ENCODE data around the gene HAGHL.

The HAGHL gene

DNA sequence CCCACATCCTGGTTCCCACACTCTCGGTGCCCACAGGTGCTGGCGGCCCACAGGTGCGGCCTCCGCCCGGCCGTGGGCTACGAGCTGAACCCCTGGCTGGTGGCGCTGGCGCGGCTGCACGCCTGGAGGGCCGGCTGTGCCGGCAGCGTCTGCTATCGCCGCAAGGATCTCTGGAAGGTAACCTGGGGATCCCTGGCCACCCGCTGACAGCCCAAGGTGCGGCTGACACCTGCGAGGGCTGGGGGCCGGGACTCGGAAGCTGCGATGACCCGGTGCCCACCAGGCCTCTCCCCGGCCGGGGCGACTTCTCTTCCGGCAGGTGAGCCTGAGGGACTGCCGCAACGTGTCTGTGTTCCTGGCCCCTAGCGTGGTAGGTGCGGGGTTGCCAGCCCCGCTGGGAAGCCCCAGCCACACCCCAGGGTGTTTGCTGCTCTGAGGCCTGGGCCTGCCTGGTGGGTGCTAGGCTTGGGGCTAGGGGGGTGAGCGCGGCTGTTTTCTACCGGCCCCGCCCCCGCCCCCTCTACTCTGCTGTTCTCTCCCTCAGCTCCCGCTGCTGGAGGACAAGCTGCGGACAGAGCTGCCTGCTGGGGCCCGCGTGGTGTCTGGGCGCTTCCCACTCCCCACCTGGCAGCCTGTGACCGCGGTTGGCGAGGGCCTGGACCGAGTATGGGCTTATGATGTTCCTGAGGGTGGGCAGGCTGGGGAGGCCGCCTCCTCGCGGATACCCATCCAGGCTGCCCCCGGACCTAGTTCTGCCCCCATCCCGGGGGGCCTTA, 5.0 kb upstream of the HAGHL start:
- DNase-seq = no peak

DNA sequence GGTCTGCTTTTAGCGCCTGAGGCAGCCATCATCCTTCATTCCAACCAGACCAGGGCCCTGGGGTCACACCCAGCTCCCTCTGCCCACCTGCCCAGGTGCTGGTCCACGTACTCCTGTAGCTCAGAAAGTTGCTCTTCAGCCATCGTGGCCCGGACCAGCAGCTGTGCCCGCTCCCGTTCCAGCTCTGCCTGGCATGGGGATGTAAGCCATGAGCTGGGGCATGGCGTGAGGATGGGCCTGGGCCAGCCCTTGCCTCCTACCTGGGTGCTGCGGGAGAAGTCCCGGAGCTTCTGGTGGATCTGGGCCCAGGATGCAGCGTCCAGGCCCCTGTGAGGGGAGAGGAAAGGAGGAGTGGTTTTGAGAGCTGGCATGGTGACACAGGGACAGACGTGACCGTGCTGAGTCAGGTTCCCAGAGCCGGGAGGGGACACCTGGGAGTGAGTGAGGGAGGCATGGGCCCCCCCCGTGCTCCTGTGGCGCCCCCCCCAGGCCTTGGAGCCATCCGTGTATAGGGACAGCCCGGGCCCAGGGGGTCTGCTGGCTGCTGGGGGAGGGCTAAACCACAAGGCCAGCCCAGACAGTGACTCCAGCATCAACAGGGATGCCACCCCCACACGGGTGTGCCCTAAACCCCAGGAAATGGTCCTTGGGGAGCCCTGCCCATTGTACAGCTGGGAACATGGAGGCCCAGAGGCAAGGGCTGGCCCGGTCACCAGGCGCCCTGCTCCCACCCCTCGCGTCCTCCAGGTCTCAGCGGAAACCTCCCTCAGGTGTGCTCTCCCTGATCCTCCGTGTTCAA, 3.9 kb upstream of the HAGHL start:
- no peak for DNase-seq

DNA sequence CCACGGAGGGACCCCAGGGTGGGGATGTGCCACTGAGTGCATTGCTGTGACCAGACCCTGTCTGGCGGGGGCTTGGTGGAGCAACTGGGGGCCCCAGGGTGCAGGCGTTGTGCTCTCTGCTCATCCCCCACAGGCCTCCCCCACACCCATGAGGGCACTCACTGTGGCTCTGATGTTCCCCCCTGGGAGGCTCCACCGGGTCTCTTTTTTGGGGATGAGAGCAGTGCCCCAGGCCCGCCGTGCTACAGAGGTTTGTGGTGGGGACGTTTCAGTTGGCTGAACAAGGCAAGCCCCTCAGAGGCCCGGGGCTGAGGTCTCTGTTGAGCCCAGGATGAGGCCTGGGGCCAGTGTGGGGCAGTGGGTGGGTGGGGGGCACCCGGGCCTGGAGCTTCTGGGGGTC, 3.2 kb upstream of the HAGHL start:
- no peak for DNase-seq

DNA sequence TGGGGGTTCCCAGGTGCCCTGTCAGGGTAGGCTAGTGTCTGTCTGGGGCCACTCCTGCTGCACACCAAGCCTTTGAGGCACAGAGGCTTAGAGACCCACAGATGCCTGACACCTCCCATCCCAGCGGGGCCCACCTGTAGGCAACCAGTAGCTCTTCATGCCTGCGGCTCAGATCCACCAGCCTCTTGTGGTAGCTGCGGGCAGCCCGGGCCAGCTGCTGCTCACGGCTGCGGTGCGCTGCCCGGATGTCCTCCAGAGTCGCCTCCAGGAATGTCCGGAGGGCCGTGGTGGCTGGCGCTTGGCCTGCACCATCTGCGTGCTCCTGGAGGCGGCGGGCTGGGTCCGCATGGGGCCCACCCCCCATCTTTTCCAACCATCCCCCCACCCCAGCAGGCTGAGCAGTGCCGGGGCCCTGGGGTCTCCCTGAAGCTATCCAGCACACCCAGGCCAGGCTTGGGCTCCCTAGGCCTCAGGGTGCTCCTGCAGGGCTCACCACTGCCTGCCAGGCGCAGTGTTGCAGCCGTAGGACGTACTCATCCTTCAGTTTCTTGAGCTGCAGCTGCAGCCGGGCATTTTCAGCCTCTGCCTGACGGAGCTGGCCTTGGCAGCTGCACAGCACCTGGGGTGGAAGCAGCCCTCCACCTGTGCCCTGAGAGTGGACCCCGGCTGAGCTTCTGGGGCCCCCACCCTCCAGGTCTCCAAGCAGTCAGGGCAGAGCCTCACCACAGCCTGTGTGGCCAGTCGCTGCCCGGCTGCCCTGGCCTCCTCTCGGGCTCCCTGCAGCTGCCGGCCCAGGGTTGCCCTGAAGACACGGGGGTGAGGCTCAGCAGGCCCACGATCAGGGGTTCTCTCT, 2.5 kb upstream of the HAGHL start:
- DNase-seq = no peak

DNA sequence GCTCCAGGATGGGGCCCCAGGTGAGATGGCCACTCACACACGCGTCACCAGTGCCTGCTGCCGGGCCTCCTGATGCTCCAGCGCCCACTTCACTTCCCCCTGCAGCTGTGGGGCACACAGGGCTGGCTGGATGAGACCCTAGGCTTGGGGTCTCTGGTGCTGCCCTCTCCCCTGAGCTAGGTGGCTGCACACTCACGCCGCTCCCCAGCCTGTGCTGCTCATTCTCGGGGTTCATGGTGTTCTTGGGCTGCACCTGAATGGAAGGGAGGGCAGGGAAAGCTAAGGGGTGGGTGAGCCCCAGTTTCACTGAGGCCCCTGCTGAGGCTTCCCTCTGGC, 1.9 kb upstream of the HAGHL start:
- no peak for DNase-seq

DNA sequence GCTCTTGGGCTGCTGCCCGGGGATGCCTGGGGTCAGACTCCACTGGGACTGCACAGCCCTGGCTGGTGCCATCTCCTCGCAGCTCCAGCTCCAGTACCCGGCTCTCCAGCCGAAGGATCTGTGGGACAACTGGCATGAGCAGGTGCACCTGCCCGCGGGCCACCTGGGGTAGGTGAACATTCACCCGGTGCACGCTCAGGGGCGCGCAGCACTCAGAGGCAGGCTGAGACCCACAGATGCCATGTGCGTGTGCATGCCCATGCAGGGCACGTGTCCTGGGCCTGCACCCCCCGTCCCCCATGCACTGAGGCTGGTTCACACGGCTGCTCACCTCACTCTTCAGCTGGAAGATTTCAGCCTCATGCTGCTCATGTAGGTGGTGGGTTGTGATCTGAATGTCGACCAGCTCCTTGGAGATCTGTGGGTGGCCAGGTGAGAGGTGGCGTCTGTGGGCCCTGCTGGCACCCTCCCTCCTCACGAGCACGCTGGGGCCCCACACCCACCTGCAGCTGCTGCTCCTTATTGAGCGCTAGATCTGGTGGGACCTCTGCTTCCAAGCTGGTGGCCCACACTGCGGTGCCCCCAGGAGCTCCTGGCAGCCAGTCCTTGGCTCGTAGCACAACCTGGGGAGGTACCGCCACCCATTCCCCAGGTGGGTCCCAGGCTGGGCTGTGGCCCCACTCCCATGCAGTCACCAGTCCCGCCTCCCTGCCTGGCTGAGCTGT, 1.3 kb upstream of the HAGHL start:
- no peak for DNase-seq

DNA sequence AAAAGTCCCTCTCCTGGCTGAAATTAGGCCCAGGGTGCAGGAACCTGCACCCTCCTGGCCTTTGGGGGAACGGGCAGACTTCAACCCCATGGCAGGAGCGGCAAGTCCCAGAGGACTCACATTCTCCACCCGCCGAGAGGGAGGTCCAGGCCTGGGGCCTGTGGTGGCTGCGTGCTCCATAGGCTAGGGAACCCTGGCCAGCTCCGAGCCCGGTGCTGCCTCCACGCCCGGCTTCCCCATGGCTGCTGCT, 793 bp upstream of the HAGHL start:
- DNase-seq = no peak

DNA sequence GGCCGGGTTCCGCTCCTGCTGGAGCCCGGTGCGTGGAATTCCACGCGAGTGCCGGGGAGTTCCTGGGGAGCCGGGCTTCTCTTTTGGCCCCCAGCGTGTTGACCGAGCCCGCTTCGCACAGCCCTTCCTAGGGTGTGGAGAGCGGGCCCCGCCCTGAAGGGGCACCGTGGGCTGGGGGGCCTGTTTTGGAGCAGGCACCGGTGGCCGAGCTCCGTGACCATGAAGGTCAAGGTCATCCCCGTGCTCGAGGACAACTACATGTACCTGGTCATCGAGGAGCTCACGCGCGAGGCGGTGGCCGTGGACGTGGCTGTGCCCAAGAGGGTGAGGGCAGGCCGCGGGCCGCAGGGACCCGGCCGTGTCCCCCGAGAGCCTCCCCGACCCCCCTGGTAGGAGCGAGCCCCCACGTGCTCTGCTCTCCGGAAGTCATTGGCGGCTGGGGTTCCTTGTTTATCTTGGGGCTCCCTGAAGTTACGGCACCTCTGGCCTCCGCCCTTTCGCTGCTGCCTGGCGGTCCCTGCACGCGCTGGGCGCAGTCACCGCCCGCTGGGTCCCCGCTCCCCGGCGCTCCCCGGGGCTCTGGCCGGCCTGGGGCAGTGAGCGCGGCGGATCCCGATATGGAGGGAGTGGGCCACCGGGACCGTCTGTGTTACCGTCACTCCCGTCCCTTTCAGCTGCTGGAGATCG, 528 bp downstream of the HAGHL start:
- no peak for DNase-seq

DNA sequence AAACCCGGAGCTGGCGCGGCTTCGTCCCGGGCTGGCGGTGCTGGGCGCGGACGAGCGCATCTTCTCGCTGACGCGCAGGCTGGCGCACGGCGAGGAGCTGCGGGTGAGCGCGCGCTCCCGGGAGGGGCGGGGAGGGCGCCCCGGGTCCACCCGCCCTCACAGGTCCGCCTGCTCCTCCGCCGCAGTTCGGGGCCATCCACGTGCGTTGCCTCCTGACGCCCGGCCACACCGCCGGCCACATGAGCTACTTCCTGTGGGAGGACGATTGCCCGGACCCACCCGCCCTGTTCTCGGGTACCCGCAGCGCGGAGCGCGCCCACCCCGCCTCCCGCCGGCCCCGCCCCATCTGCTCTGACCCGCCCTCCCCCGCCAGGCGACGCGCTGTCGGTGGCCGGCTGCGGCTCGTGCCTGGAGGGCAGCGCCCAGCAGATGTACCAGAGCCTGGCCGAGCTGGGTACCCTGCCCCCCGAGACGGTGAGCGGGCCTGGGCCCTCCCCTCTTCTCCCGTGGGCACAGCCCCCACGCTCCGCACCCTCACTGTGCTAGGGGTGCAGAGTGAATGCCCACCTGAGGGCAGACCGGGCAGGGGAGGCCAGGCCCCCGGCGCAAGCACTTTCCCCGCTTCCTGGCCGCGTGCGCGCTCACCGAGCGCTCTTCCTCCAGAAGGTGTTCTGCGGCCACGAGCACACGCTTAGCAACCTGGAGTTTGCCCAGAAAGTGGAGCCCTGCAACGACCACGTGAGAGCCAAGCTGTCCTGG, 1.4 kb downstream of the HAGHL start:
- DNase-seq = peak in 1 of 2 donors; percentile 47

DNA sequence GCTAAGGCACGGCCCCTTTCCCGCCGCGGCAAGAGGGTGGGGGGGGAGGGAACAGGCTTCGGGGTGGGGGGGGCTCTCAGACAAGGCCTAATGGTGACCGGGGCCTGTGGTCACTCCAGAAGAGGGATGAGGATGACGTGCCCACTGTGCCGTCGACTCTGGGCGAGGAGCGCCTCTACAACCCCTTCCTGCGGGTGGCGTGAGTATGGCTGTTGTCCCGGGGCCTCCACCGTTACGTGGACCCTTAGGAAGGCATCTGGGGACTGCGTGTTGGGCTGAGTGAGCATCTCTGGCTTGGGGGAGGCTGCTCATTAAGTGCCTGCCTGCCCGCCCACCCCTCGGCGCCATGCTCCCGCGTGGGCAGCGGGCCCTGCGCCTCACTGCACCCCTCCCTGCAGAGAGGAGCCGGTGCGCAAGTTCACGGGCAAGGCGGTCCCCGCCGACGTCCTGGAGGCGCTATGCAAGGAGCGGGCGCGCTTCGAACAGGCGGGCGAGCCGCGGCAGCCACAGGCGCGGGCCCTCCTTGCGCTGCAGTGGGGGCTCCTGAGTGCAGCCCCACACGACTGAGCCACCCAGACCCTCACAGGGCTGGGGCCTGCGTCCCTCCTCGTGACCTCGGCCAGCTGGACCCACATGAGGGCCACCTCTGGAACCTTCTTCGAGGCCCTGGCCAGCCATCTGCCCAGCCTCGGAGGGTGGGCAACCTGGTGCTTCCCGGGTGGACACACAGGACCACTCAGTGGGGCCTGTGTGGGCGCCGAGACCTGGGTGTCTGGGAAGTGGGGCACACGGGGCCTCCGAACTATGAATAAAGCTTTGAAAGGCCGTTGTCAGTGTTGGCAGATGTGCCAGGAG, 2.2 kb downstream of the HAGHL start:
- no peak for DNase-seq

DNA sequence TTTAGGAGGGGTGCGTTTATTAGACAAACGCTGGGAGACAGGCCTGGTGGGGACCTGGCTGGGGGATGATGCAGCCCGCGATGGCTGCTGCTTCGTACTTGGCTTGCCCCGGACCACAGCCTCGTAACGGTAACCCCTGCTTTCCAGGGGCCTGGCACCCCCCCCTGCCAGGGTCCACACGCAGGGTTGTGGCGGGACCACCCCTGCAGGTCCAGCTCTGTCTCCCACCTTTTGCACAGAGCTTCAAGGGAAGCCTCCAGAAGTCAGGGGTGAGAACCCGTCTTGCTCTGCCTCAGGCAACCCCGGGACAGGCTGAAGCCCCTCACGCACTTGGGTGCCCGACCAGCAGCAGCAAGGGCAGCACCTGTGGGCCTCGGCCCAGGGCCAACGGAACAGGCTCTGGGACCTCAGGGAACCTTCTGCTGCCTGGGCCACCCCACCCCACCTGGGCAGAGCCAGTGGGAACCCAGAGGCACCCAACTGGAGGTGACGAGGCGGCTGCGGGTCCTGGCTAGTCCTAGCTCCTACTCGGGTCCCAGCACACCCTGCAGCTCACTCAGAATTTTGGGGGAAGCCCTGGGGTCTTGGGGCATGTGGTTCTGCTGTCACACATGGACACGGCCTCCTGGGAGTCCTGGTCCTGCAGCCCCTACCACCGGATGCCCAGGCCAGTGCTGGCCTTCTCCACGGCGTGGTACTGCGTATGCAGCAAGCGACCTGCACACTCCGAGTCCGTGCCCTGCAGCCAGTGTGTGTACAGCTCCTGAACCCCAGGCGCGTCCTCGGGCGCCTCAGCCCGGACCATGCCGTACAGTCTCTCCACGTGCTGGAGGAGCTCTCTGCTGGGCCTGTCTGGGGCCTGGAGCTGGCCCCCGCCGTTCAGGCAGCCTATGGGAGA, 3.1 kb downstream of the HAGHL start:
- DNase-seq = no peak

DNA sequence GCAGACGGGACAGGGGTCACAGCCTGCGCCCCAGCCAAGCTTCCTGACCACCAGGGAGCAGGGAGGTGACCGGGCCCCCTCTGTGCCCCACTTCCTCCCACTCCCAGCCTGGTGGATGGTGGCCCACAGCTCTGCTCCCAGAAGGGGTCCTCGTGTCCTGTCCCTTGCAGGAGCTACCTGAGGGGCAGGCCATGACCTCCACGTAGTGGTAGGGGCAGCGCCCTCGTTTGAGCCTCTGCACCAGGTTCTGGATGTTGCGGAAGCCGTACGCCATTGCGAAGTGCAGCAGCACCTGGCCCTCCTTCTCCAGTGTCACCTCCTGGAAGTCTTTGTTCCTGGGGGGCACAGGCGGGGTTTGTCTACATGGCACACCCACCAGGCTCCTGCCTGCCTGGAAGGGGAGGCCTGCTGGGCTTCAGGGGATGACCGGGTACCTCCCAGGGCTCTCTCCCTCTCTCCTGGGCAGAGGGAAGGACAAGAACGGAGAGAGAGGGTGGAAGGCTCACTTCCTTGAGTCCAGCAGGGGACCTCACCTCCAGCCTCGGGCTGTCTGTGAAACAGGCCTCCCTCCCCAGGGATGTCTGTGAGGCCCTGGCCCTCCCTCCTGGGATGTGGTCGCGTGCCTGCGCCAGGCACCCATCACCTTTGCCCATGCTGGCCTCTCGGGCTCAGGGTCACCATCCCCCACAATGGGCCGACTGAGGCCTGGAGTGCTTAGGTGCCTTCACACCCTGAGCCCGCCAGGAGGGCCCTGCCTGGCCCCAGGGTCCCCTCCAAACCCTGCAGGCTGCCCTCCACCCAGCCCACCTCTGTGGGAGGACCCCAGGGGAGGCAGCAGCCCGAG, 4.0 kb downstream of the HAGHL start:
- DNase-seq = no peak

DNA sequence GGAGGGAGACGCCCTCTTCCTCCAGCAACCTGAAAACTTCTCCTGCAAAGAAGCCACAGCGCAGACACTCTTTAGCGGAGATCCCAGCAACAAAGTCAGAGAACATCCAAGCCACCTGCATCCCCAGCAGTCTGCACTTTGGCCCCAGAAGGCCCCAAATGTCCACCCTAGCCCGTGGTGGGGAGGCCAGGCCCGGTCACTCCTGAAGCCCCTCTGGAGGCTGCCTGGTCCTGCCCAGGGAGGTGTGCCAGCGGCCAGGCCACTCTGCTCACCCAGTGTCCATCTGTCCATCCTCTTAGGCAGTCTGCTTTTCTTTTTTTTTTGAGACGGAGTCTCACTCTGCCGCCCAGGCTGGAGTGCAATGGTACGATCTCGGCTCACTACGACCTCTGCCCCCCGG, 5.4 kb downstream of the HAGHL start:
- no peak for DNase-seq

DNA sequence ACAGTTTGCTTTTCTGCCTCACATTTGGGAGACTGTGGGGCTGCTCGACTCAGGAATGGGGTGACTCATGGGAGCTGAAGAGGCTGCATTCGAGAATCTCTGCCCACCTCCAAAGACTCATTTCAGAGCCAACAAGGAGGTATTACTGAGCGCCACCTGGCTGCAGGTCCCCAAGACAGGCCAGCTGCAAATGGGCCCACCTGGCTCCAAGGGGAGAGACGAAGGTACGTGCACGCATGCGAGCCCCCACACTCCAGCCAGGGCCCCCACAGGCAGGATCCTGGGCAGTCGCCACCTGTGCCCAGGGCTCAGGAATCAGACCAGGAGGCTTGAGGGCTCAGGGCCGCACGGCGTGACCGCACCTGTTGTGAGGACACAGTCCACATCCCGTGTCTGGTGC, 6.0 kb downstream of the HAGHL start:
- DNase-seq = no peak

DNA sequence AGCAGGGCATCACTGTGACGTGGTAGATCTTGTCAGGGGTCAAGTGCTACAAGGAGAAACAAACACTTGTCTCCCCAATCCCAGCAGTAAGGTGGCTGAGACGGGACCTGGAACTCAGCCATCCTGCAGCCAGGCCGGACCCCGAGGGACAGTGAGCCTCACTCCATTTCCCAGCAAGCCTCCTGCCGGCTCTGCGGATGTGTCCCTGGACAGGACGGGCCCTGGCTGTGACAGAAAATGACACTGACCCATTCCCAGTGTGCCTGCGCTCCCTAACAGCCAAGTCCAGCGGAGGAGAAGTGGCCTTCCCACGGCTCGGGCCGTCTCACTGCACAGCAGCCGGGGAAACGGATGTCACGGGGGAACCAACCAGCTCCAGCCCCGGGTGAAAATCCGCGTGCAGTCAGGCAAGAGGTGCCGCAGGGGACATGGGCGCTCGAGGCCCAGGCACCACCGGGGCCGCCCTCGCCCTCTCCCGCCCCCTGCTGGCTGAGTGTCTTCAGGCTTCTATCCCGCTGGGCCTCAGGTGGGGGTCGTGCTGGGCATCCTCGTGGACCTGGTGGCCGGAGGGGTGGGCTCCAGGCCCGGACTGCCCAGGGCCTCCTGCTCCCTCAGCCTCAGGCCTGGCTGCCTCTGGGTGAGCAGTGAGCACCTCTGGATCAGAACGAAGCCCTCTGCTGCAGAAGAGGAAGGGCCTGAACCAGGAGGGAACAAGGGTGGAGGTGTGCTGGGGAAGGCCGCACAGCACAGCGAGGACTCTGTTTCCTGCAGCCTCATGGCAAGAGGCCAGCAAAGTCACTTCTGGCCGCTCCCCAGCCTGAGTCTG, 6.7 kb downstream of the HAGHL start:
- no peak for DNase-seq

DNA sequence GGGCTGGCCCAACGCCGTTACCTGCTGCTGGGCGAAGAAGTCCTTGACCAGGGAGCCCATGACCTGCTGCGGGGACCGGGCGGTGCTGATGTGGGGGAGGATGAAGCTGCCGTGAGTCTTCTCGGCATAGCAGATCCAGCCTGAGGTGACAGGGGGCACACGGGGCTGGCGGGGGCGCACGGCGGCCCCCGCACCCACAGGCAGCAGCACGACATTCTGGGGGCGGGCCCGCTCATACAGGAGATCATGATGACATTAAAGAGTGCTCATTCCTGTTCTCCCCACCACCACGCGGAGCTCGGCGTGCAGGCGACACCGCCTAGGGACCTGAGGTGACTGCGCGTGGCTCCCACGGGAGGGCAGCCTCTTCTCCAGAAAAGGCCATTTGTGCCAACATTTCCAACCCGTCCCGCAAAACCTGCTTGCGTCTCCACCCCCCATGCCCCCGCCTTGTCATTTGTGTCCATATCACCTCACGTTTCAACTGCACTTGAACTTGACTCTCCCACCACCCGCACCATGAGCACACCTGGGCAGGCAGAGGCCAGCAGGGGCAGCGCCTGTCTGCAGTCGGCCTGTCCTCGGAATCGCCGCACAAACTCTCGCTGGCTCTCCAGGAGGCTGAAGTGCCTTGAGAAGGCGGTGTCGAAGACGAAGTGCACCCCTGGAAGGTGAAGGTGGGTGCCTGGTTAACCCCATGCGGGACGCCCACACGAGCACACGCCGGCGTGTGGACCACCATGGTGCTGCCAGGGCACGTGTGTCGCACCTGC, 7.5 kb downstream of the HAGHL start:
- DNase-seq = no peak
